Erythroblast (primary cell): ENCODE results near the gene MMRN2.

Experiments
- GATA1 ChIP-seq: IDR thresholded peaks from 2 replicates; pipeline ENCODE4 v1.6.1; 2011; ENCODE audit warnings: low read depth, mild to moderate bottlenecking, control low read depth, low read length, moderate library complexity
- POLR2A ChIP-seq: IDR thresholded peaks from 2 replicates; pipeline ENCODE4 v1.6.1; 2011; ENCODE audit warnings: mild to moderate bottlenecking, low read length

DNA sequence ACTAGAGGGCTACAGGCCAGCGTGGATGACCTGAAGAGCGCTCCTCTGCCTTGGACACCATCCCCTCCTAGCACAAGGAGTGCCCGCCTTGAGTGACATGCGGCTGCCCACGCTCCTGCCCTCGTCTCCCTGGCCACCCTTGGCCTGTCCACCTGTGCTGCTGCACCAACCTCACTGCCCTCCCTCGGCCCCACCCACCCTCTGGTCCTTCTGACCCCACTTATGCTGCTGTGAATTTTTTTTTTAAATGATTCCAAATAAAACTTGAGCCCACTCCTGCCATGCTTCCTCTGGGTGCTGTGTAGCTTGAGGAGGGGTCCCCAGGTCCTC lies 5.5 kb upstream of the MMRN2 start:
- TF ChIP-seq GATA1: no peak
- TF ChIP-seq POLR2A: no peak
